Smooth muscle cell (in vitro differentiated cells): Measurements from ENCODE around the gene RNF166. TPM values are rescaled to one million over a fixed set of nuclear protein-coding genes. Genes with fewer than 3 reads are reported as not detected.

ENCODE experiments used
- DNase-seq: peaks from one replicate; lab custom pipeline; 2025; ENCODE audit not compliant: unreplicated experiment; lab: John Stamatoyannopoulos, UW
- H2AFZ ChIP-seq: fragments of 200-600 bp; sonication (generic); 2 replicates; pipeline ENCODE4 v1.6.0; 2016; ENCODE audit warnings: antibody characterized with exemption, low read depth, mild to moderate bottlenecking
- H3F3A ChIP-seq: fragments of 200-600 bp; sonication (generic); 2 replicates; pipeline ENCODE4 v1.6.0; 2017; ENCODE audit warnings: antibody characterized with exemption, low read depth
- H3K27ac ChIP-seq: fragments of 200-600 bp; sonication (generic); 2 replicates; pipeline ENCODE4 v1.5.1; 2016; ENCODE audit warnings: low read depth, mild to moderate bottlenecking
- H3K27me3 ChIP-seq: fragments of 200-600 bp; sonication (generic); 2 replicates; pipeline ENCODE4 v1.6.1; 2016; ENCODE audit warnings: low read depth, mild to moderate bottlenecking
- H3K36me3 ChIP-seq: fragments of 200-600 bp; sonication (generic); 2 replicates; pipeline ENCODE4 v1.5.1; 2016; ENCODE audit warnings: low read depth
- H3K4me1 ChIP-seq: fragments of 200-600 bp; sonication (generic); 2 replicates; pipeline ENCODE4 v1.5.1; 2016; ENCODE audit warnings: low read depth
- H3K4me2 ChIP-seq: fragments of 200-600 bp; sonication (generic); 2 replicates; pipeline ENCODE4 v1.6.0; 2016; ENCODE audit warnings: mild to moderate bottlenecking
- H3K4me3 ChIP-seq: fragments of 200-600 bp; sonication (generic); 2 replicates; pipeline ENCODE4 v1.5.1; 2016; ENCODE audit warnings: mild to moderate bottlenecking
- H3K79me2 ChIP-seq: fragments of 200-600 bp; sonication (generic); 2 replicates; pipeline ENCODE4 v1.6.0; 2016; ENCODE audit warnings: low read depth, mild to moderate bottlenecking
- H3K9ac ChIP-seq: fragments of 200-600 bp; sonication (generic); 2 replicates; pipeline ENCODE4 v1.6.0; 2016; ENCODE audit warnings: low read depth
- H3K9me3 ChIP-seq: fragments of 200-600 bp; sonication (generic); replicated peaks from 2 replicates; pipeline ENCODE4 v1.5.1; 2016; ENCODE audit warnings: low read depth
- H4K20me1 ChIP-seq: fragments of 200-600 bp; sonication (generic); 2 replicates; pipeline ENCODE4 v1.6.0; 2016; ENCODE audit warnings: low read depth
- CTCF ChIP-seq: fragments of 200-600 bp; sonication (generic); IDR thresholded peaks from 2 replicates; pipeline ENCODE4 v1.5.1; 2017; ENCODE audit warnings: borderline replicate concordance, mild to moderate bottlenecking, antibody characterized with exemption; ENCODE audit not compliant: insufficient read depth, poor library complexity, severe bottlenecking
- WGBS: methylation state at CpG from one replicate; pipeline ENCODE4 v1.1.7; 2016; ENCODE audit warnings: low lambda C conversion rate; 5-methylcytosine and 5-hydroxymethylcytosine counted together
- polyA plus RNA-seq: library from polyadenylated mRNA; unstranded; fragments of >200 nt; fragmentation: Nextera tagmentation; extraction: Ambion mirVana; gene quantifications from 2 replicates; pipeline ENCODE4 v1.2.1, GENCODE V29; 2016
- total RNA-seq: library from RNA; depleted of rRNA; stranded (reverse); fragments of >200 nt; gene quantifications from 2 replicates; pipeline ENCODE4 v1.2.3, GENCODE V29; 2014

Gene RNF166
- total RNA-seq (6.5 and 10.1 TPM in 2 replicates), polyA plus RNA-seq (16.2 and 17.3 TPM in 2 replicates)

DNA sequence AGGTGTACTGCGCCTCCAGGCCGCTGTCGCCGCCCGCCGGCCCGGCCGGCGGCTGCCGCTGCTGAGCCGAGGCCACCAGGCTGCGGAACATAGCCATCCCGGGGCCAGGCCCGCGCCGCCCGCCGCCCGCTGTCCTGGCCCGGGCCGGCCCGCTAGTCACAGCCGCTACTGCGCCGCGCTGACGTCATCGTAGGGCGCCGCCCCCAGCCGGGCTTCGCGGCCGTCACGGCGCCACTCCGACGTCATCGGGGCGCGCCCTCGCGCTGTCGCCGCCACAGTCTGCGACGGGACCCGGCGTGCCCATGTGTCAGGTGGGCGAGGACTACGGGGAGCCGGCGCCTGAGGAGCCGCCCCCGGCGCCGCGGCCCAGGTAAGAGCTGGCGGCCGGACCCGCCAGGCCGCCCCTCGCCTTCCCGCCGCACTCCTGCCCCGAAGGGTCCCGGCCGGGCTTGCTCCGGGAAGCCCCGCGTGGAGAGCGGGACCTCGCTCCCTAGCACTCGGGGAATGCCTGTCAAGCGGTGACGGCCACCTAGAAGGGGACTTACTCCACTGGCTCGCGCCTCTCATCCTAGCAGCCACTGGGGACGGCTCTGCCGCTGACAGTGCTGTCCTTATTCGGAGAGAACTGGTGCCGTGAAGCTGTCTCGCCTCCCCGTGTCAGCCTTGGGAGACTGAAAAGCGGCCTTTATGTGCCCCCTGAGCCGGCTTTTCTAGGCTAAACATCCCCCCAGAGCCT lies at the start of gene RNF166, which contains the start of gene CTU2:
RNF166 (minus strand) TSS at position 180 of the 736 bp plus-strand sequence; CDS start at position 97, 83 bp downstream.
CTU2 (plus strand) TSS at position 275 of the 736 bp plus-strand sequence; CDS start at position 303, 28 bp downstream.
- DNase-seq, result peak; percentile 74
- Histone ChIP-seq H3K4me1 (peaks cover 7% of the 10 kb centered on the region), H3K79me2 (peaks cover 30% of the 10 kb centered on the region), H2AFZ (peak within 1 kb of the TSS; percentile 92), H3K27ac (peak within 1 kb of the TSS; percentile 68), H3K4me3 (peak within 1 kb of the TSS; percentile 100), H3K9ac (peak within 1 kb of the TSS; percentile 96), H3K27me3 (no peaks in the 10 kb centered on the region), H3F3A (no peaks in the 10 kb centered on the region), H4K20me1 (no peaks in the 10 kb centered on the region), H3K36me3 (no peaks in the 10 kb centered on the region), H3K9me3 (no peaks in the 10 kb centered on the region), H3K4me2 (peak within 1 kb of the TSS; percentile 100)
- 1% methylated on average over 67 of the region's 86 CpGs for WGBS
- no peak for TF ChIP-seq CTCF

- Histone ChIP-seq H3K4me3 (no peak overlapping the region), H3K4me1 (peaks cover 20% of the 10 kb centered on the region), H3K27ac (peak overlapping the region; percentile 6), H3K36me3 (no peaks in the 10 kb centered on the region), H3F3A (no peaks in the 10 kb centered on the region), H3K79me2 (peaks cover 60% of the 10 kb centered on the region), H4K20me1 (peaks cover 96% of the 10 kb centered on the region), H2AFZ (no peak overlapping the region), H3K9me3 (no peaks in the 10 kb centered on the region), H3K27me3 (no peaks in the 10 kb centered on the region), H3K9ac (no peak overlapping the region), H3K4me2 (peak overlapping the region; percentile 10)
- no peak for DNase-seq
- TF ChIP-seq CTCF, result peak; percentile 25
- 62% methylated on average over 42 of the region's 42 CpGs for WGBS
These were observed 48.9 kb upstream of the RNF166 start for GRCh38 chr16:88754912-88755744.

DNA sequence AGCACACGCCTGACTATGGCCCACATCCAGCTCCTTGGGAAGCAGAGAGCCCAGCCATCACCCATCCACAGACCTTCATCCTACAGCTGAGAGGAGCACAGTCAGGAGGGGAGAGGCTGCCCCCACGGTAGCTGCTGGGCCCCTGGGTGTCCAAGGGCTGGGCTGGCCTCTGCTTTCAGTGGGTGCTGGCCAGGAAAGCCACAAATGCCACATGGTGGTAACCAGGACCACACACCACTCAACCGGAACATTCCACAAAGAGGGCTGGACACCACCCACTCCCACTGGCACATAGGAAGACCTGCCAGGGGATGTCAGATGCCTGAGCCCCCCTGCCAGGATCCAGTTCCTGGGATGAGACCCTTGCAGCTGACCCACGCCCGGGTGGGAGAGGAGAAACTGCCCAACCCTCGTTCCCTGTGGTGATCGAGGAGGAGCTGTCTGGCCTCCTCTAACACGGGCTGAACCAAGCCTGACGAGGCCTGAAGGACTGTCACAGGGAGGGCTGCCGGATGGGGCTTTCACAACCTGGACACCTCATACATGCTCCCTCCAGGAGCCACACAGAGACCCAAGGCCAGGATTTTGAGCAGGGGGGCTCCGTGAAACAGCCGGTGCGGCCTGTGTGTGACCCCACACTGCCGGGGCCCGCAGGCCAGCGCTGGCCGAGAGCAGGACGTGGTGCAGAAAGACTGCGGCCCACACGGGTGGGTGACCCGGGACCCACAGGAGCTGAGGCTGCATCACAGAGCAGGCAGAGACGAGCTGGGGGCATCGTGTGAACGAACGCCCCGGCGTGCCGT lies 48.1 kb upstream of the RNF166 start:
- H3K9me3 ChIP-seq, result no peaks in the 10 kb centered on the region
- no peak for TF ChIP-seq CTCF
- no peak overlapping the region for H3K4me3 ChIP-seq
- 94% methylated on average over 28 of the region's 28 CpGs for WGBS
- no peak overlapping the region for H3K4me2 ChIP-seq
- H4K20me1 ChIP-seq, result peaks cover 96% of the 10 kb centered on the region
- H3K27ac ChIP-seq, result peak overlapping the region; percentile 6
- H3K27me3 ChIP-seq, result no peaks in the 10 kb centered on the region
- DNase-seq, result no peak
- no peaks in the 10 kb centered on the region for H3K36me3 ChIP-seq
- H3K4me1 ChIP-seq, result peaks cover 15% of the 10 kb centered on the region
- peaks cover 61% of the 10 kb centered on the region for H3K79me2 ChIP-seq
- H2AFZ ChIP-seq, result no peak overlapping the region
- H3K9ac ChIP-seq, result no peak overlapping the region
- H3F3A ChIP-seq, result no peaks in the 10 kb centered on the region
